Muscle of leg (tissue), 11 donors: ENCODE data around the gene CBLL1. TPM values are rescaled to one million over a fixed set of nuclear protein-coding genes. Genes with fewer than 3 reads are reported as not detected.

ENCODE experiments used
- DNase-seq: peaks from one replicate; pipeline ENCODE4 v3.0.0; 2013
- H3K27ac ChIP-seq: one replicate; pipeline ENCODE4 v1.5.1; 2013; ENCODE audit warnings: mild to moderate bottlenecking, low read length, control low read depth
- H3K27me3 ChIP-seq: one replicate; pipeline ENCODE4 v1.6.1; 2013; ENCODE audit warnings: low read length; ENCODE audit not compliant: control insufficient read depth, insufficient read depth
- H3K36me3 ChIP-seq: one replicate; pipeline ENCODE4 v1.6.1; 2013; ENCODE audit warnings: low read length; ENCODE audit not compliant: control insufficient read depth, insufficient read depth
- H3K4me1 ChIP-seq: one replicate; pipeline ENCODE4 v1.6.1; 2013; ENCODE audit warnings: low read length; ENCODE audit not compliant: control insufficient read depth, insufficient read depth
- H3K4me3 ChIP-seq: one replicate; pipeline ENCODE4 v1.5.1; 2013; ENCODE audit warnings: low read length, control low read depth
- H3K9me3 ChIP-seq: replicated peaks from 2 replicates; pipeline ENCODE4 v1.6.1; 2013; ENCODE audit warnings: low read depth, low read length; ENCODE audit not compliant: control insufficient read depth
- WGBS: methylation state at CpG from one replicate; pipeline ENCODE4 v1.1.5; 2013; ENCODE audit warnings: missing lambda C conversion rate; ENCODE audit not compliant: insufficient coverage; 5-methylcytosine and 5-hydroxymethylcytosine counted together
- polyA plus RNA-seq, 8 donors: library from polyadenylated mRNA; unstranded; fragments of 120-200 nt; gene quantifications; one replicate each; pipeline versions ENCODE4 v1.2.1 to v1.2.3, GENCODE V29; 2013; ENCODE audit warnings: inconsistent platforms in 1 of 8, low replicate concordance in 1 of 8; ENCODE audit not compliant: insufficient read length in 8 of 8, insufficient read depth in 1 of 8
- total RNA-seq: library from RNA; stranded (reverse); fragments of 120-200 nt; gene quantifications from one replicate; pipeline ENCODE4 v1.2.4, GENCODE V29; 2013

Gene CBLL1
- total and polyA plus RNA-seq, 9 donors, result 13.9 to 21.2 (median 16.9) TPM

DNA sequence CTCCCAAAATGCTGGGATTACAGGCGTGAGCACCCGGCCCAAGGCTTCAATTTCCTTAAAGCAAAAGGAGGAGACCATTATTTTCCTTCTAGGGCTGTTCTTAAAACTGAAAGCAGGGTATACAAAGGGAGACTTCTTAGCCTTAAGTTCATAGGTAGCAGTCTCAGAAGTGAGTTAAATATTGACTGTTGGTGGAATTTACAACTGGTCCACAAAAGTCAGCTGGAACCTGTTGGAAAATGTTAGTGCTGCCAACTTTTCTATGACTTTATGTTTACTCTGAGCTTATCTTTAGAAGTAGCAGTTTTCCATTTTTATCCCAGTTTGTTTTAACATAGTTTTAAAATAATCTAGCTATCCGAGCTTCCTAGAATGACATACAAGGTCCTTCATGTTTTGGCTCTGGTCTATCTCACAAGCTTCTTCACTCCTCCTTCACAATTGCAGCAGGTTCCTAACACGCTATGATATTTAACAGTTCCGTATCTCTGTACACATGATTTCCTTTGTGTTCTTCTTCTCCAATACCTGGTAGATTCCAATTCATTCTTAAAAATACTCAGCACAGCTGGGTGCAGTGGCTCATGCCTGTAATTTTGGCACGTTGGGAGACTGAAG is 55.8 kb downstream of the CBLL1 start:
- Histone ChIP-seq H3K36me3 (no peaks in the 10 kb centered on the region), H3K9me3 (no peaks in the 10 kb centered on the region), H3K4me3 (no peak overlapping the region), H3K4me1 (no peaks in the 10 kb centered on the region), H3K27ac (no peak overlapping the region), H3K27me3 (peaks cover 2% of the 10 kb centered on the region)
- DNase-seq, result no peak
- WGBS, result 72% methylated on average over 3 of the region's 6 CpGs

GRCh38 chr7:107803009-107803610 is 59.2 kb downstream of the CBLL1 start, which contains the start of gene SLC26A3:
Gene SLC26A3, minus strand, starts transcription at chr7:107803223. Its CDS starts 8,714 bp downstream, at chr7:107794509.
- no peaks in the 10 kb centered on the region for H3K4me1 ChIP-seq
- WGBS, result no CpG with 5 or more reads among the region's 2 CpGs
- H3K9me3 ChIP-seq, result no peaks in the 10 kb centered on the region
- H3K36me3 ChIP-seq, result no peaks in the 10 kb centered on the region
- DNase-seq, result no peak
- no peak within 1 kb of the TSS for H3K27ac ChIP-seq
- peaks cover 2% of the 10 kb centered on the region for H3K27me3 ChIP-seq
- H3K4me3 ChIP-seq, result no peak within 1 kb of the TSS

DNA sequence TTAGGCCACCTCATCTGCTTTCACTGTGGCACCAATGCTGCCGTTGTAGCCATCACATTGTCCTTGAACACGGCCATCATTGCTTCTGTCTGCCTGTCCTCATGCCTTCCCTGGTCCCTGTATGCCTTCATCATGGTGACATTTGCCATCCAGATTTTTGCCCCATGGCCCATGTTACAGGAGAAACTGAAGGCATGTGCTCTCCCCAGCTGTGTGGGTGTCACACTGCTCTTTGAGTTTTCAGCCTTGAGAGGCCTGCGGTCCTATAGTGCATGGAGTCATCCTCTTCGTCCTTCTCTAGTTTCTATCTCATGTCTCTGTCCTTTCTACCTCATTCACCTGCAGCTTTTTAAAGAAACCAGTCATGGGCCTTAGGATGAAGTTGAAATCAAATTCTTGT is 65.2 kb downstream of the CBLL1 start:
- H3K36me3 ChIP-seq, result no peaks in the 10 kb centered on the region
- no peak overlapping the region for H3K4me3 ChIP-seq
- no peak for DNase-seq
- 87% methylated on average over 4 of the region's 4 CpGs for WGBS
- H3K27me3 ChIP-seq, result no peaks in the 10 kb centered on the region
- no peaks in the 10 kb centered on the region for H3K4me1 ChIP-seq
- no peaks in the 10 kb centered on the region for H3K9me3 ChIP-seq
- H3K27ac ChIP-seq, result no peak overlapping the region

GRCh38 chr7:107810626-107811025 is 66.7 kb downstream of the CBLL1 start:
- Histone ChIP-seq H3K4me3 (no peak overlapping the region), H3K4me1 (no peaks in the 10 kb centered on the region), H3K9me3 (no peaks in the 10 kb centered on the region), H3K27ac (no peak overlapping the region), H3K27me3 (no peaks in the 10 kb centered on the region), H3K36me3 (no peaks in the 10 kb centered on the region)
- no peak for DNase-seq
- no CpG with 5 or more reads among the region's 3 CpGs for WGBS

Other genes starting within 250 kb of the CBLL1 start
- 45.5 TPM for gene COG5, start 180.2 kb upstream of the CBLL1 start, total RNA-seq
- 10 to 100 TPM; 19.5 to 30.2 (median 25.4) TPM for gene COG5, start 180.2 kb upstream of the CBLL1 start, polyA plus RNA-seq
- 6.8 TPM for gene DUS4L, start 180.2 kb upstream of the CBLL1 start, total RNA-seq
- gene DUS4L, start 180.2 kb upstream of the CBLL1 start, polyA plus RNA-seq, result 1 to 10 TPM; 5.0 to 7.6 (median 6.7) TPM
- gene BCAP29, start 163.9 kb upstream of the CBLL1 start, total RNA-seq, result 45.9 TPM
- 10 to 100 TPM; 38.9 to 53.3 (median 43.5) TPM for gene BCAP29, start 163.9 kb upstream of the CBLL1 start, polyA plus RNA-seq
- gene SLC26A4, start 83.3 kb upstream of the CBLL1 start, total RNA-seq, result 0.75 TPM
- gene SLC26A4, start 83.3 kb upstream of the CBLL1 start, polyA plus RNA-seq, result 1 to 10 TPM in 1 of 8 donors, under 1 TPM in 7; 0.41 to 1.1 (median 0.55) TPM
- gene SLC26A3, start 59.1 kb downstream of the CBLL1 start, total RNA-seq, result not detected
- 10 to 100 TPM in 1 of 8 donors, 1 to 10 TPM in 1, under 1 TPM in 3, not detected in 3; 0.07 to 10.8 (median 0.14) TPM for gene SLC26A3, start 59.1 kb downstream of the CBLL1 start, polyA plus RNA-seq
- gene DLD, start 147.0 kb downstream of the CBLL1 start, total RNA-seq, result 42.6 TPM
- gene DLD, start 147.0 kb downstream of the CBLL1 start, polyA plus RNA-seq, result 10 to 100 TPM; 73.1 to 90.3 (median 79.4) TPM